ENCODE data around the gene PFKL.

PFKL gene

DNA sequence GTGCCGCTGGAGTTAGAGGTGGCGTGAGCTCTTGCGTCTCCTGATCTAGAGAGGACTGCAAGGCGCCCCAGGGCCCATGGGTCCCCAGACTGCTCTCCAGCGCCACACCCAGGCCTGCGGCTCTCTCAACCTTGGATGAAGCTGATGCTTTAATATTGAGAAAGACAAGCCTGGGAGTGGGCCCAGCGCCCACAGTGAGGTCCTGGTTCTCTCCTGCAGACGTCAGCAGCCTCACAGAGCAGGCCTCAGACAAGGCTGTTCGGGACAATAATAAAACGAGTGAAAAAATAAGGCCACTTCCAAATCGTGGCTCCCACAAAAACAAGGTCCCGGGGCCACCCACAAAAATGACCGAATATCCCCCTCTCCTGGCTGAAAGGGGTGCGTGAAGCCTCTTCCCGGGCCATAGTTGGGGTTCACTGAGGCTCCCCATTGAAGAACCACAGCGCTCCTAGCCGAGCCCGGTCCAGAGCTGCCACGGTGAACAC is 32.2 kb upstream of the PFKL start:
- DNase-seq (ENCODE audit: insufficient read length, low spot score), result no peak
- FAIRE-seq, result no peak
- TF ChIP-seq, protein P1, sequence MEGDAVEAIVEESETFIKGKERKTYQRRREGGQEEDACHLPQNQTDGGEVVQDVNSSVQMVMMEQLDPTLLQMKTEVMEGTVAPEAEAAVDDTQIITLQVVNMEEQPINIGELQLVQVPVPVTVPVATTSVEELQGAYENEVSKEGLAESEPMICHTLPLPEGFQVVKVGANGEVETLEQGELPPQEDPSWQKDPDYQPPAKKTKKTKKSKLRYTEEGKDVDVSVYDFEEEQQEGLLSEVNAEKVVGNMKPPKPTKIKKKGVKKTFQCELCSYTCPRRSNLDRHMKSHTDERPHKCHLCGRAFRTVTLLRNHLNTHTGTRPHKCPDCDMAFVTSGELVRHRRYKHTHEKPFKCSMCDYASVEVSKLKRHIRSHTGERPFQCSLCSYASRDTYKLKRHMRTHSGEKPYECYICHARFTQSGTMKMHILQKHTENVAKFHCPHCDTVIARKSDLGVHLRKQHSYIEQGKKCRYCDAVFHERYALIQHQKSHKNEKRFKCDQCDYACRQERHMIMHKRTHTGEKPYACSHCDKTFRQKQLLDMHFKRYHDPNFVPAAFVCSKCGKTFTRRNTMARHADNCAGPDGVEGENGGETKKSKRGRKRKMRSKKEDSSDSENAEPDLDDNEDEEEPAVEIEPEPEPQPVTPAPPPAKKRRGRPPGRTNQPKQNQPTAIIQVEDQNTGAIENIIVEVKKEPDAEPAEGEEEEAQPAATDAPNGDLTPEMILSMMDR (IDR thresholded peaks at IDR 0.05; ENCODE audit: insufficient read depth, missing control alignments), result no peak

DNA sequence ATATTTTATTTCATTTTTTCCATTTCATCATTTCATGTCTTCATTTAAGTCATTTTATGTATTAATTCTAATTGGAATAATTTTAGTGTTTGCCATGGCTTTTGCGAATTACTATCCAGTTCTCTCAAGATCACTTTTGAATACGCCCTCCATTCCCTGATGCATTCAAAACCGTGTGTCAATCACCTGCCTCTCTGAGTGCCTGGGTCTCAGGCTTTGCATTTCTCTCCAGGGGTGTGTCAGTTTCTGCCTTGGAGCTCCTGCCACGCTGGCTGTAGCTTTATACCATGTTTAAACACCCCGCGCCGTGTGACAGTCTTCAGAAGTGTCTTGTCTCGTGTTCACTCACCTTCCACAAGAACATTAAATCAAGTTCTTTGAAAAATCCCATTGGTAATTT is 30.8 kb upstream of the PFKL start:
- TF ChIP-seq, protein P1 (IDR thresholded peaks at IDR 0.05; ENCODE audit: insufficient read depth, missing control alignments), result no peak
- FAIRE-seq, result no peak
- DNase-seq (ENCODE audit: insufficient read length, low spot score), result no peak

DNA sequence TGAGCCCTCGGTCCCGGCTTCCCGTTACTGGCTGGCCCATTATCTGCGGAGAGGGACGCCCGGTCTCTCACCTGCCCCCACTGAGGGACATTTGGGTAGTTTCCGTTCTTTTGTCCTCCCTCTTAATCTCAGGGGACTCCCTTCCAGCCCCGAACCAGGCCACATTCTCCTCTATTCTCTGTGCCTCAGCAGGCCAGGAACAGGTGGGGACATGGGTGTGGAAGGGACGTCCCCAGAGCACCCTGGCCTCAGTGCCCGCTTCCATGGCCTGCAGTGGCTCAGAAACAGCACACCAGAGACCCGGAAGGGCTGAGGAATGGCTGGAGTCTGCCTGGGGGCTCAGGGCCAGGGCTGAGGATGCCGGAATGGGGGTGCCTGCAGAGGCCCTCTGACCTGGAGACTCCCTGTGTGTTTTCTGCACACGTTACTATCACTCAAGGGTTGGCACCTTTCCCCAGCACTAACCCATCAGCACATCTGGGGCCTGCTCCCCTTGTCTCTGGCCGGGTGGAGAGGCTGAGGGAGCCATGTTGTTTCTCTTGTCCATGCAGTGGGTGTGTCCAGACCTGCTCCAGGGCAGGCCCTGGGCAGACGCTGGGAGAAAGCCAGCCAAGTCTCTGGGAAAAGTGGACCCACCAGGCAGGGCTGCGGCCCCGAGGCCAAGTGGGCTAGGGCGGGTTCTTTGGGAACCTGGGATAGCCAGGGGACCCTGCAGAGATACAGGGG is 28.1 kb upstream of the PFKL start:
- no peak for FAIRE-seq

DNA sequence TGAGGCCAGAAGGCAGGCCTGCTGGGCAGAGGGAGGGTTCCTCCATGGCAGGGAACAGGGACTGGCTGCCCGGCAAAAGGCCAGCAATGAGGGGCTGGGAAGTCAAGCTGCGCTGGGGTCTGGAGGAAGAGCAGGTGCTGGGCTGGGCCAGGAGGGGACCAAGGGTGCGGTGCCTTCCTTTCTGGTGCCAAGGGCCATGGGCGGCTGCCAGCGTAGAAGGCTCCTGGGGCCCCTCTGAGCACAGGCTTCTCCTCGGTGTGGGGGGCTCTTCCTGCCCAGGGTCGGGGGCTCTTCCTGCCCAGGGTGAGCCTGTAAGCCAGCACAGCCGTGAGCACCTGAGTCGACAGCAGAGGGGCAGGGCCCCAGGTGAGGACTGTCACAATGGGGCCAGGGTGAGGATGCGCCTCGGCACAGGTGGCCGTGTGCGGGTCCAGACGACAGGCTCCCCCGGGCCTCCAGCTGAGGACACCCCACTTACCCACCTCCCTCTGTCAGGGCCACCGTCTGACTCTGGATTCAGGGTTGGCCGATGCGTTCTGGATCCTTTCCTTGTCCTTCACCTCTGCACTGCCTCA is 27.5 kb upstream of the PFKL start:
- DNase-seq (ENCODE audit: insufficient read length, low spot score), result no peak
- TF ChIP-seq, protein P1 (IDR thresholded peaks at IDR 0.05; ENCODE audit: insufficient read depth, missing control alignments), result no peak
- no peak for FAIRE-seq

More for the DNA sequence above, 28.1 kb upstream of the PFKL start:
- no peak for DNase-seq (ENCODE audit: insufficient read length, low spot score)
- TF ChIP-seq, protein P1 (IDR thresholded peaks at IDR 0.05; ENCODE audit: insufficient read depth, missing control alignments), result no peak

DNA sequence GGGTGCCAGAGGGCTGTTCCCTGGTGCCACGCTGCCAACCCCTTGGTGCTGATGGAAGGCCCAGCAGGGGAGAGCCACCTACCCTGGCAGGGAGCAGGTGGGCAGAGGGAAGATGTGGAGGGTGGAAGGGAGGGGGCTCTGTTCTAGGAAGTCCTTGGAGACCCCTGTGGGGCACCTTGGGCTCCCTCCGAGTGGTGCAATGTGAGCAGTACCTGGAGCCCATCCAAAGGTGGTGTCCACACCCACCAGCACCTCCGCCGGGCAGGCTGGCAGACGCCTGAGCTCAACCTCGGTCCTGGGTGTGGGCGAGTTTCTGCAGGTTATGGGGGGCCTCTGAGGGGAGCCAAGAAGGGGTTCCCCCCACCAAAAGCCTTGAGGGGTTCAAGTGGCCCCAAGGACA is 26.8 kb upstream of the PFKL start:
- FAIRE-seq, result no peak
- no peak for DNase-seq (ENCODE audit: insufficient read length, low spot score)
- TF ChIP-seq, protein P1 (IDR thresholded peaks at IDR 0.05; ENCODE audit: insufficient read depth, missing control alignments), result no peak

DNA sequence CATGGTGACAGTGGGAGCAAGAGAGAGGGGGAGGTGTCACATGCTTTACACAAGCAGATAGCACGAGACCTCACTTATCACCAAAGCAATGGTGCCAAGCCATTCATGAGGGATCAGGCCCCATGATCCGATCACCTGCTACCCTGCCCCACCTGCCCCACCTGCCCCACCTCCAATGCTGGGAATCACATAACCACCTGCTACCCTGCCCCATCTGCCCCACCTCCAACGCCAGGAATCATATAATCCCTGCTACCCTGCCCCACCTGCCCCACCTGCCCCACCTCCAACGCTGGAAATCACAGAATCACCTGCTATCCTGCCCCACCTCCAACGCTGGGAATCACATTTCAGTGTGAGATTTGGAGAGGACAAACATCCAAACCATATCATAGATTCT is 24.8 kb upstream of the PFKL start:
- TF ChIP-seq, protein P1 (IDR thresholded peaks at IDR 0.05; ENCODE audit: insufficient read depth, missing control alignments), result no peak
- DNase-seq (ENCODE audit: insufficient read length, low spot score), result no peak
- FAIRE-seq, result no peak
